ENCODE results near the gene TBC1D24. TPM values are rescaled to one million over a fixed set of nuclear protein-coding genes. Genes with fewer than 3 reads are reported as not detected.

The TBC1D24 gene
- polyA plus RNA-seq, 1 experiment: 6.0 TPM

DNA sequence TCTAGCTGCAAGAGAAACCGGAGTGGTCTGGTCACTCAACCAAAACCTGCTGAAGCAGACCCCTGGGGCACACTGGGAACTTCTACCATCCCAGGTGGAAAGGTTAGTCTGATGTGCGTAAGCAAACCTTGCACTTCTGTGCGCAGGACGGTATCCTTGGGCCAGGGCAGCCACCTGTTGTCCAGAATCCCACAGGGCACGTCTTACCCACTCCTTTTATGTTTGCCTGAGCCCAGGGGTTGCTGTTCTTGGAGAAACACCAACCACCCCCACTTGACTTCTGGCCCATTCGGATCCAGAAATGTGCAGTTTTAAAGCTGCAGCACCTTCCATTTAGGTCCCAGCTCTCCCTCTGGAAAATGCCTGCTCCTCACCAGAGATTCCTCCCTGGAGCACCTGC lies 18.7 kb downstream of the TBC1D24 start:
- CTCF ChIA-PET: interaction anchor here (0.9 kb wide), 1 partner anchor 10 kb away, joined by 4 read pairs; no protein-coding TSS in a partner anchor

DNA sequence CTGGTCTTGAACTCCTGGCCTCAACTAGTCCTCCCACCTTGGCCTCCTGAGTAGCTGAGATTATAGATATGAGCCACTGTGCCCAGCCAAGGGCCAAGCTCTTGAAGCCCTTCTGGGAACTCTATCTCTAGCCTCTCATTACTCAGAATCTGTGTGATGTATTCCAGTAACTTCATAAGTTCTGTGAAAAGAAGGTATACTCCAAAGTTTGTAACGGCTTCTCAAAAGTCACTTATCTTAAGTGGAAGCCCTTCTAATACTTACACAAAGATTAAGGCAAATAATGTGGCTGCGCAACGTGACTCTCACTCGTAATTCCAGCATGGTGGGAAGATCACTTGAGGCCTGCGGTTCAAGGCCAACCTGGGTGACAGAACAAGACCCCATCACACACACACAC lies 19.7 kb downstream of the TBC1D24 start:
- Histone ChIP-seq H3K4me3 (ENCODE audit: low read depth, low read length) (no peak overlapping the region), H3K27ac (ENCODE audit: low read depth, low read length) (no peak overlapping the region), H3K9me3 (ENCODE audit: control insufficient read depth, insufficient read depth, low read length) (no peaks in the 10 kb centered on the region; the same call in 1 of the 2 replicates), H3K27me3 (ENCODE audit: control insufficient read depth, insufficient read depth, low read length) (no peaks in the 10 kb centered on the region)
- TF ChIP-seq, protein P1, sequence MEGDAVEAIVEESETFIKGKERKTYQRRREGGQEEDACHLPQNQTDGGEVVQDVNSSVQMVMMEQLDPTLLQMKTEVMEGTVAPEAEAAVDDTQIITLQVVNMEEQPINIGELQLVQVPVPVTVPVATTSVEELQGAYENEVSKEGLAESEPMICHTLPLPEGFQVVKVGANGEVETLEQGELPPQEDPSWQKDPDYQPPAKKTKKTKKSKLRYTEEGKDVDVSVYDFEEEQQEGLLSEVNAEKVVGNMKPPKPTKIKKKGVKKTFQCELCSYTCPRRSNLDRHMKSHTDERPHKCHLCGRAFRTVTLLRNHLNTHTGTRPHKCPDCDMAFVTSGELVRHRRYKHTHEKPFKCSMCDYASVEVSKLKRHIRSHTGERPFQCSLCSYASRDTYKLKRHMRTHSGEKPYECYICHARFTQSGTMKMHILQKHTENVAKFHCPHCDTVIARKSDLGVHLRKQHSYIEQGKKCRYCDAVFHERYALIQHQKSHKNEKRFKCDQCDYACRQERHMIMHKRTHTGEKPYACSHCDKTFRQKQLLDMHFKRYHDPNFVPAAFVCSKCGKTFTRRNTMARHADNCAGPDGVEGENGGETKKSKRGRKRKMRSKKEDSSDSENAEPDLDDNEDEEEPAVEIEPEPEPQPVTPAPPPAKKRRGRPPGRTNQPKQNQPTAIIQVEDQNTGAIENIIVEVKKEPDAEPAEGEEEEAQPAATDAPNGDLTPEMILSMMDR (IDR thresholded peaks at IDR 0.05; ENCODE audit: low read depth, low read length): no peak
- no peak for DNase-seq (ENCODE audit: low read depth, low spot score)
- ChIA-PET POLR2A (no interaction called here), CTCF (no interaction called here)

More for the DNA sequence above, 18.7 kb downstream of the TBC1D24 start:
- no peaks in the 10 kb centered on the region for H3K27me3 ChIP-seq (ENCODE audit: control insufficient read depth, insufficient read depth, low read length)
- H3K27ac ChIP-seq (ENCODE audit: low read depth, low read length): no peak overlapping the region
- no peak for DNase-seq (ENCODE audit: low read depth, low spot score)
- POLR2A ChIA-PET: no interaction called here
- H3K4me3 ChIP-seq (ENCODE audit: low read depth, low read length): no peak overlapping the region
- TF ChIP-seq, protein P1 (IDR thresholded peaks at IDR 0.05; ENCODE audit: low read depth, low read length): no peak
- no peaks in the 10 kb centered on the region; the same call in 1 of the 2 replicates for H3K9me3 ChIP-seq (ENCODE audit: control insufficient read depth, insufficient read depth, low read length)

DNA sequence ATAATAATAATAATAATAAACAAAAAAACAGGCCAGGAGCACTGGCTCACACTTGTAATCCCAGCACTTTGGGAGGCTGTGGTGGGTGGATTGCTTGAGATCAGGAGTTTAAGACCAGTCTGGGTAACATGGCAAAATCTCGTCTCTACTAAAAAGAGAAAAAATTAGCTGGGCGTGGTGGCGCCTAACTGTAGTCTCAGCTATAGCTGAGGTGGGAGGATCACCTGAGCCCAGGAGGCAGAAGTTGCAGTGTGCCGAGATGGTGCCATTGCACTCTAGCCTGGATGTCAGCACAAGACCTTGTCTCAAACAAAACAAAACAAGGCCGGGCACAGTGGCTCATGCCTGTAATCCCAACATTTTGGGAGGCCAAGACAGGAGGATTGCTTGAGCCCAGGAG lies 20.1 kb downstream of the TBC1D24 start:
- CTCF ChIA-PET: no interaction called here
- H3K4me3 ChIP-seq (ENCODE audit: low read depth, low read length): no peak overlapping the region
- no peak overlapping the region for H3K27ac ChIP-seq (ENCODE audit: low read depth, low read length)
- H3K9me3 ChIP-seq (ENCODE audit: control insufficient read depth, insufficient read depth, low read length): no peaks in the 10 kb centered on the region; the same call in 1 of the 2 replicates
- TF ChIP-seq, protein P1 (IDR thresholded peaks at IDR 0.05; ENCODE audit: low read depth, low read length): no peak
- POLR2A ChIA-PET: no interaction called here
- H3K27me3 ChIP-seq (ENCODE audit: control insufficient read depth, insufficient read depth, low read length): no peaks in the 10 kb centered on the region
- no peak for DNase-seq (ENCODE audit: low read depth, low spot score)

DNA sequence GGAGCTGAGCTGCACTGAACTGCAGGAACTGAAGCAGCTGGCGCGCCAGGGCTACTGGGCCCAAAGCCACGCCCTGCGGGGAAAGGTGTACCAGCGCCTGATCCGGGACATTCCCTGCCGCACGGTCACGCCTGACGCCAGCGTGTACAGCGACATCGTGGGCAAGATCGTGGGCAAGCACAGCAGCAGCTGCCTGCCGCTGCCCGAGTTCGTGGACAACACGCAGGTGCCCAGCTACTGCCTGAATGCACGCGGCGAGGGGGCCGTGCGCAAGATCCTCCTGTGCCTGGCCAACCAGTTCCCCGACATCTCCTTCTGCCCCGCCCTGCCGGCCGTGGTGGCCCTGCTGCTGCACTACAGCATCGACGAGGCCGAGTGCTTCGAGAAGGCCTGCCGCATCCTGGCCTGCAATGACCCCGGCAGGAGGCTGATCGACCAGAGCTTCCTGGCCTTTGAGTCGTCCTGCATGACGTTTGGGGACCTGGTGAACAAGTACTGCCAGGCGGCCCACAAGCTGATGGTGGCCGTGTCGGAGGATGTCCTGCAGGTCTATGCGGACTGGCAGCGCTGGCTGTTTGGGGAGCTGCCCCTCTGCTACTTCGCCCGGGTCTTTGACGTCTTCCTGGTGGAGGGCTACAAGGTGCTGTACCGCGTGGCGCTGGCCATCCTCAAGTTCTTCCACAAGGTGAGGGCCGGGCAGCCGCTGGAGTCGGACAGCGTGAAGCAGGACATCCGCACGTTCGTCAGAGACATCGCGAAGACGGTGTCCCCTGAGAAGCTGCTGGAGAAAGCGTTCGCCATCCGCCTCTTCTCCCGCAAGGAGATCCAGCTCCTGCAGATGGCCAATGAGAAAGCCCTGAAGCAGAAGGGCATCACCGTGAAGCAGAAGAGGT lies 21.5 kb downstream of the TBC1D24 start:
- POLR2A ChIA-PET: no interaction called here
- CTCF ChIA-PET: no interaction called here
- TF ChIP-seq, protein P1 (IDR thresholded peaks at IDR 0.05; ENCODE audit: low read depth, low read length): no peak
- no peak for DNase-seq (ENCODE audit: low read depth, low spot score)
- no peaks in the 10 kb centered on the region for H3K27me3 ChIP-seq (ENCODE audit: control insufficient read depth, insufficient read depth, low read length)
- H3K4me3 ChIP-seq (ENCODE audit: low read depth, low read length): no peak overlapping the region
- H3K9me3 ChIP-seq (ENCODE audit: control insufficient read depth, insufficient read depth, low read length): no peaks in the 10 kb centered on the region; the same call in 1 of the 2 replicates
- H3K27ac ChIP-seq (ENCODE audit: low read depth, low read length): no peak overlapping the region

DNA sequence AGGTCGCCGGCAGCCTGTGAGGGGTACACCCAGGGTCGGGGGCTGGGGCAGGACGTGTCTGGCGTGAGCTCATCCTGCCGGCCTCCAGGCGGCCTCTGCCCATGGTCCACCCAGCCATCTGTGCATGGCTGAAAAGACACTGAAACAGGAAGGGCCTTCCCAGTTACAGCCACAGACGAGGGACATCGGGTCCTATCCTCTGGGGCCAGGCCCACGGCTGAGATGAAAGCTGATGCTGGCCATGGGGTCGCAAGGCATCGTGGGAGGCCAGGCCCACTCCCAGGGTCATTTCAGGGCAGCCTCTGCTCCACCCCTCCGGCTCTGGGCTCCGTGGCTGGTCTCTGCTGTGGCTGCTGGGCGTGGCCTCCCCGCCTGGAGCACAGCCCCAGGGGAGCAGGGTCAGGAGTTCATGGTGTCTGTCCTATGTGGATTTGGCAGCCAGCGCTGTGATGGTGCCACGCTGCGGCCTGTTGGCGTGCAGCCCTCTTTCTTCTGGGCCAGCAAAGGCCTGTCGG lies 22.2 kb downstream of the TBC1D24 start:
- H3K27me3 ChIP-seq (ENCODE audit: control insufficient read depth, insufficient read depth, low read length): no peaks in the 10 kb centered on the region
- no peaks in the 10 kb centered on the region; the same call in 1 of the 2 replicates for H3K9me3 ChIP-seq (ENCODE audit: control insufficient read depth, insufficient read depth, low read length)
- CTCF ChIA-PET: no interaction called here
- no peak overlapping the region for H3K27ac ChIP-seq (ENCODE audit: low read depth, low read length)
- no peak overlapping the region for H3K4me3 ChIP-seq (ENCODE audit: low read depth, low read length)
- TF ChIP-seq, protein P1 (IDR thresholded peaks at IDR 0.05; ENCODE audit: low read depth, low read length): no peak
- DNase-seq (ENCODE audit: low read depth, low spot score): no peak
- POLR2A ChIA-PET: no interaction called here

Data from AG04450 (cell line).